Right lobe of liver (tissue), 6 donors: ENCODE data around the gene DIDO1. TPM values are rescaled to one million over a fixed set of nuclear protein-coding genes. Genes with fewer than 3 reads are reported as not detected.
A peak's percentile ranks its signal among the peaks of the same experiment; 100 is the strongest.

ENCODE experiments used
- ATAC-seq, 4 donors: fragments of 200-7000 bp; cut with Tn5 transposase; one replicate each; pipeline ENCODE4 v1.9.1; 2020; ENCODE audit warnings: mild to moderate bottlenecking in 4 of 4, moderate library complexity in 4 of 4
- DNase-seq, 3 donors: peaks; one replicate each; pipeline ENCODE4 v3.0.0-alpha.2; 2020
- H3K27ac ChIP-seq, 3 donors: fragments of 200-600 bp; one replicate each; pipeline ENCODE4 v1.8.0; 2022
- H3K27me3 ChIP-seq, 2 donors: fragments of 200-600 bp; one replicate each; pipeline ENCODE4 v1.8.0; 2022
- H3K36me3 ChIP-seq, 4 donors: fragments of 200-600 bp; sonication (generic) in 1 of 4; one replicate each; pipeline versions ENCODE4 v1.5.1 to v1.8.0; 2017 to 2022; ENCODE audit warnings: control low read depth in 1 of 4
- H3K4me1 ChIP-seq, 4 donors: fragments of 200-600 bp; sonication (generic) in 1 of 4; one replicate each; pipeline versions ENCODE4 v1.5.1 to v1.8.0; 2017 to 2022; ENCODE audit warnings: control low read depth in 1 of 4
- H3K4me3 ChIP-seq, 3 donors: fragments of 200-600 bp; one replicate each; pipeline ENCODE4 v1.8.0; 2022
- H3K9me3 ChIP-seq, 4 donors: fragments of 200-600 bp; sonication (generic) in 1 of 4; one replicate each; pipeline versions ENCODE4 v1.5.1 to v1.8.0; 2017 to 2022; ENCODE audit warnings: control low read depth in 1 of 4
- CTCF ChIP-seq, 4 donors: fragments of 200-600 bp in 3 of 4; fragments of 450-650 bp in 1 of 4; IDR thresholded peaks; one replicate each; pipeline versions ENCODE4 v1.5.1 to v1.8.0; 2016 to 2022; ENCODE audit warnings: antibody characterized with exemption in 4 of 4, mild to moderate bottlenecking in 2 of 4
- POLR2A ChIP-seq: fragments of 450-650 bp; IDR thresholded peaks from one replicate; pipeline ENCODE4 v1.6.1; 2017; ENCODE audit warnings: antibody characterized with exemption, mild to moderate bottlenecking
- WGBS: methylation state at CpG from one replicate; pipeline ENCODE4 v1.1.6; 2018; ENCODE audit warnings: low coverage, low lambda C conversion rate; ENCODE audit not compliant: insufficient coverage; ENCODE audit errors: missing lambda C conversion rate; 5-methylcytosine and 5-hydroxymethylcytosine counted together
- intact Hi-C, 2 donors: fragments of 100-400 bp; cut with DNase I; formaldehyde crosslinking; loops; one replicate each; pipeline versions ENCODE4 v1.11.2 to v1.14.1; 2022
- total RNA-seq, 6 experiments: library from RNA; depleted of rRNA in 2 of 6; stranded (reverse); fragments of >200 nt in 2 of 6; fragmentation: NEBNext Ultra II Directional in 3 of 6; extraction: Animal tissue kit (Norgen Biotek cat#: 25700) in 3 of 6; gene quantifications; one replicate each; pipeline versions ENCODE4 v1.1.0 to v1.2.4, GENCODE V29; 2016 to 2023
- donor health status: DM: no; HTN: yes; CAD: no.
- donor health status: DM: no; HTN: no; CAD: no.
- donor health status: DM: no; HTN: no; CAD: no.
- donor health status: DM: no; HTN: yes; CAD: no.
- donor health status: DM: no; HTN: yes; CAD: no.

DIDO1 gene
- total RNA-seq, 6 experiments from 2014 or later = 18.3 to 28.1 (median 21.1) TPM

- peak; percentile 97 to 98 (median 98) for DNase-seq
- intact Hi-C loops = no loop called here
- H3K4me3 ChIP-seq = peak overlapping the region; percentile 70 to 97 (median 75)
- peak; percentile 95 to 97 (median 97) for ATAC-seq
- TF ChIP-seq CTCF (IDR thresholded peaks at IDR 0.05) = peak in 1 of 4 donors; percentile 7
- TF ChIP-seq POLR2A = peak; percentile 74
- peaks cover 0 to 22% (median 11%) of the 10 kb centered on the region in 4 donors for H3K4me1 ChIP-seq
- peak overlapping the region; percentile 69 to 91 (median 75) for H3K27ac ChIP-seq
- no peaks in the 10 kb centered on the region for H3K27me3 ChIP-seq
- H3K9me3 ChIP-seq = no peaks in the 10 kb centered on the region
- H3K36me3 ChIP-seq = peaks cover 0 to 20% (median 0%) of the 10 kb centered on the region in 4 donors
- 0% methylated on average over 28 of the region's 92 CpGs for WGBS
These were observed 11.2 kb upstream of the DIDO1 start for GRCh38 chr20:62937268-62938104.

GRCh38 chr20:62935968-62936585 is 9.8 kb upstream of the DIDO1 start:
- ATAC-seq (no peak), DNase-seq (no peak)
- peaks cover 0 to 6% (median 0%) of the 10 kb centered on the region in 4 donors for H3K36me3 ChIP-seq
- intact Hi-C loops = no loop called here
- peak overlapping the region in 2 of 3 donors; percentile 70 to 97 for H3K4me3 ChIP-seq
- no peaks in the 10 kb centered on the region for H3K27me3 ChIP-seq
- no peak overlapping the region for H3K27ac ChIP-seq
- H3K4me1 ChIP-seq = peaks cover 0 to 22% (median 9%) of the 10 kb centered on the region in 4 donors
- WGBS = 94% methylated on average over 14 of the region's 22 CpGs
- H3K9me3 ChIP-seq = no peaks in the 10 kb centered on the region
- TF ChIP-seq CTCF (IDR thresholded peaks at IDR 0.05) = no peak
- no peak for TF ChIP-seq POLR2A

- TF ChIP-seq CTCF (IDR thresholded peaks at IDR 0.05) = no peak
- TF ChIP-seq POLR2A = no peak
- 83% methylated on average over 7 of the region's 12 CpGs for WGBS
- Histone ChIP-seq H3K27me3 (no peaks in the 10 kb centered on the region), H3K36me3 (no peaks in the 10 kb centered on the region), H3K27ac (no peak overlapping the region), H3K4me3 (no peak overlapping the region), H3K4me1 (peaks cover 0 to 22% (median 7%) of the 10 kb centered on the region in 4 donors), H3K9me3 (no peaks in the 10 kb centered on the region)
- ATAC-seq = no peak
- no peak for DNase-seq
- intact Hi-C loops = no loop called here
These were observed 9.1 kb upstream of the DIDO1 start for GRCh38 chr20:62935204-62935967.

GRCh38 chr20:62933966-62934365 is 7.7 kb upstream of the DIDO1 start:
- Histone ChIP-seq H3K9me3 (no peaks in the 10 kb centered on the region), H3K4me1 (peaks cover 0 to 21% (median 10%) of the 10 kb centered on the region in 4 donors), H3K4me3 (no peak overlapping the region), H3K27me3 (no peaks in the 10 kb centered on the region), H3K27ac (no peak overlapping the region), H3K36me3 (no peaks in the 10 kb centered on the region)
- 100% methylated on average over 1 of the region's 3 CpGs for WGBS
- TF ChIP-seq POLR2A (no peak), CTCF (IDR thresholded peaks at IDR 0.05) (no peak)
- intact Hi-C loops = no loop called here
- no peak for ATAC-seq
- DNase-seq = no peak
